RWPE2 (cell line): ENCODE results near the gene SLC47A2.

Experiments
- ATAC-seq: fragments of 200-7000 bp; cut with Tn5 transposase; 3 replicates; pipeline ENCODE4 v1.9.1; 2021; ENCODE audit warnings: low read depth
- DNase-seq: peaks from one replicate; pipeline ENCODE4 v3.0.0-alpha.2; 2020; ENCODE audit warnings: low spot score
- H3K27ac ChIP-seq: fragments of 450-650 bp; 2 replicates; pipeline ENCODE4 v1.5.1; 2017; ENCODE audit warnings: mild to moderate bottlenecking; ENCODE audit not compliant: poor library complexity, severe bottlenecking
- H3K27me3 ChIP-seq: fragments of 250-450 bp; sonication (Bioruptor Pico); 2 replicates; pipeline ENCODE4 v1.5.1; 2021; ENCODE audit warnings: mild to moderate bottlenecking, moderate library complexity; ENCODE audit not compliant: insufficient read depth, poor library complexity, severe bottlenecking
- H3K36me3 ChIP-seq: fragments of 250-450 bp; sonication (Bioruptor Pico); 2 replicates; pipeline ENCODE4 v1.5.1; 2020; ENCODE audit warnings: low read depth, mild to moderate bottlenecking, moderate library complexity
- H3K4me1 ChIP-seq: fragments of 250-450 bp; sonication (Bioruptor Pico); 2 replicates; pipeline ENCODE4 v1.5.1; 2021; ENCODE audit warnings: mild to moderate bottlenecking, moderate library complexity; ENCODE audit not compliant: insufficient read depth, poor library complexity, severe bottlenecking
- H3K4me3 ChIP-seq: fragments of 250-450 bp; sonication (Bioruptor Pico); 2 replicates; pipeline ENCODE4 v1.5.1; 2021; ENCODE audit warnings: mild to moderate bottlenecking, moderate library complexity; ENCODE audit not compliant: severe bottlenecking
- H3K9me3 ChIP-seq: fragments of 250-450 bp; sonication (Bioruptor Pico); 2 replicates; pipeline ENCODE4 v1.5.1; 2021; ENCODE audit warnings: mild to moderate bottlenecking, moderate library complexity; ENCODE audit not compliant: severe bottlenecking
- CTCF ChIP-seq: fragments of 450-650 bp; IDR thresholded peaks from one replicate; pipeline ENCODE4 v1.5.1; 2017; ENCODE audit warnings: mild to moderate bottlenecking, moderate library complexity; ENCODE audit not compliant: poor library complexity, severe bottlenecking

SLC47A2 gene

GRCh38 chr17:19641687-19642372 is 74.6 kb downstream of the SLC47A2 start:
- Histone ChIP-seq H3K9me3 (no peaks in the 10 kb centered on the region), H3K4me3 (no peak overlapping the region), H3K27me3 (no peaks in the 10 kb centered on the region), H3K27ac (no peak overlapping the region), H3K4me1 (peaks cover 21% of the 10 kb centered on the region), H3K36me3 (no peaks in the 10 kb centered on the region)
- ATAC-seq (peak; percentile 66), DNase-seq (no peak)
- no peak for TF ChIP-seq CTCF

- no peak for ATAC-seq
Observed at GRCh38 chr17:19631905-19632304, 84.5 kb downstream of the SLC47A2 start.

GRCh38 chr17:19630661-19631060 is 85.7 kb downstream of the SLC47A2 start:
- no peaks in the 10 kb centered on the region for H3K36me3 ChIP-seq
- no peaks in the 10 kb centered on the region for H3K9me3 ChIP-seq
- ATAC-seq (peak; percentile 52; the same call in 2 of the 3 replicates), DNase-seq (no peak)
- no peaks in the 10 kb centered on the region for H3K27me3 ChIP-seq
- H3K4me1 ChIP-seq: no peaks in the 10 kb centered on the region
- no peak overlapping the region for H3K27ac ChIP-seq
- no peak overlapping the region for H3K4me3 ChIP-seq
- TF ChIP-seq CTCF: no peak

More at GRCh38 chr17:19631905-19632304, 84.5 kb downstream of the SLC47A2 start:
- H3K4me3 ChIP-seq: no peak overlapping the region
- no peak for TF ChIP-seq CTCF
- no peaks in the 10 kb centered on the region for H3K9me3 ChIP-seq
- no peak for DNase-seq
- no peak overlapping the region for H3K27ac ChIP-seq
- no peaks in the 10 kb centered on the region for H3K36me3 ChIP-seq
- H3K27me3 ChIP-seq: no peaks in the 10 kb centered on the region
- no peaks in the 10 kb centered on the region for H3K4me1 ChIP-seq

- H3K36me3 ChIP-seq: no peaks in the 10 kb centered on the region
- no peaks in the 10 kb centered on the region for H3K4me1 ChIP-seq
- H3K9me3 ChIP-seq: no peaks in the 10 kb centered on the region
- H3K4me3 ChIP-seq: no peak overlapping the region
- ATAC-seq: no peak
- TF ChIP-seq CTCF: no peak
- DNase-seq: no peak
- H3K27ac ChIP-seq: no peak overlapping the region
- H3K27me3 ChIP-seq: no peaks in the 10 kb centered on the region
Observed at GRCh38 chr17:19630035-19630434, 86.3 kb downstream of the SLC47A2 start.

- Histone ChIP-seq H3K27me3 (no peaks in the 10 kb centered on the region), H3K4me3 (no peak overlapping the region), H3K9me3 (no peaks in the 10 kb centered on the region), H3K4me1 (no peaks in the 10 kb centered on the region), H3K27ac (no peak overlapping the region), H3K36me3 (no peaks in the 10 kb centered on the region)
- ATAC-seq: no peak
- DNase-seq: no peak
- no peak for TF ChIP-seq CTCF
Observed at GRCh38 chr17:19629449-19629848, 86.9 kb downstream of the SLC47A2 start.
